GM18526 (cell line): Measurements from ENCODE around the gene KSR2.

Source experiments
- POLR2A ChIP-seq: IDR thresholded peaks from 3 replicates; pipeline ENCODE4 v1.6.1; 2011; ENCODE audit not compliant: insufficient read length; ENCODE audit errors: extremely low read depth

Gene KSR2

DNA sequence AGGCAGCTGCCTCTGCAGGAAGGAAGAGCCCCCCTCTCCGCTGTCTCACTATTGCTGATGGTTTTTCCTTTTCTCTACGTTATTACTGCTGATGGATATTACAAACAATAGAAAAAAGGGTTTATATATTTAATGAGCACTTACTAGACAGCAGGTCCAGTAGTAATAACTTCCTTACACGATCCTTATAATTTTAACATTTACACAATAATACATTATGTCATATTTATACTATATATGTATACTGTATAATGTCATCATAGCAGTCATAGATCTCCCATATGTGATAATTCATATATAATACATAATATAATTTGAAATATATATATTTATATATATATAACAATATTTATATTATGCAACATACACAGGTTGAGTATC lies 92.4 kb downstream of the KSR2 start:
- no peak for TF ChIP-seq POLR2A

DNA sequence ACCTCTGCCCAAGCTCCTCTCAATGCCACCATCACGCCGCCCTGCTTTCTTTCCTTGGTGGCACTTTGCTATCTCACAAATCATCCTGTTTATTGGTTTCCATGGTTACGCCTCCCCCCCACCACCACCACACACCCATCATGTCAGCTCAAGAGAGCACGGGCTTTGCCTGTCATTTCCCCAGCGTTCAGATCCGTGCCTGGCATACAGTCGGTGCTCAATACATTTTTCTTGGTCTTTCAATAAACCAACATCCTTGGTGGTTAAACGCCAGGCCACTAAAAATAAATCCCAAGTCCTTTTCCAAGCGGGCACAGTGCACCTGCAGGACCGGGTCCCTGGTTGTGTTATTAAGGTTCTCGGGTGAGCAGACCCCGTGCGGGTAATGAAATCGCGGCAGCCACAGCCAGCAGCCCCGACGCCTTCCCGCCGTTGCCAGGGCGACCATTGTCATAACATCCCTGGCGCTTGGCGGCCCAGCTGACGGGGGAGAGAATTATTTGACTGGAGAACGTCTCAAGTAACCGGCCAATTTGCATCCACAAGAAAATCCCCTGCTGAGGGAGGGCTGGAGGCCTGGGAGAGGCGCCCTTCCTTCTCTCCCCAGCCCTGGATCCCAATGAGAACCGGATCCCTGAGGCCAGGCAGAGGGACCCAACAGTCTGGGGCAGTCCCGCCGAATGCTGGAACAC lies 92.9 kb downstream of the KSR2 start:
- no peak for TF ChIP-seq POLR2A

- no peak for TF ChIP-seq POLR2A
Observed at GRCh38 chr12:117874842-117875434, 93.9 kb downstream of the KSR2 start.

DNA sequence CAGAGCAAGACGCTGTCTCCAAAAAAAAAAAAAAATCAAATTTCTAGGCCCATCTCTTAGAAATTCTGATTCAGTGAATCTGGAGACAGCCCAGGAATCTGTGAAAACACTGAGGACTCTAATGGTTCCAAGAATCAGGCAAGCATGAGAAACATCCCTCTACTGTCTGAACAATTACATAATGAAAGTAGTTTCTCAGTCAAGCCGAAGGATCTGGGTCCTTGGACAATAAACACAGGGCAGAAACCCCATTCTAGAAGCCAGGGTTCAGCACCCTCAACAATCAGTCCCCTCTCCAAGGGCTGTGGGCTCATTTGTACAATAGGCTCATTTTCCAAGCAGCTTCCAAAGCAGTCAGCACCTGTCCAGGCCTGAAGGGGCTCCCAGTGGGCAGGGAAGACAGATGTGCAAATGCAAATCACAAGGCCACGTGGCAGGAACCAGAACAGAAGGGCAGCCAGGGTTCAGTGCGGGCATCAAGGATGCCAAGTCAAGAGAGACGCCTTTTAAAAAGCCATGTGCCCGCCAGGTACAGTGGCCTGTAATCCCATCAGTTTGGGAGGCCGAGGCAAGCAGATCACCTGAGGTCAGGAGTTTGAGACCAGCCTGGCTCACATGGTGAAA lies 96.1 kb downstream of the KSR2 start:
- TF ChIP-seq POLR2A = no peak

- no peak for TF ChIP-seq POLR2A
Observed at GRCh38 chr12:117869551-117869950, 99.2 kb downstream of the KSR2 start.

- TF ChIP-seq POLR2A = no peak
Observed at GRCh38 chr12:117867348-117867747, 101.4 kb downstream of the KSR2 start.

GRCh38 chr12:117865505-117865904 lies 103.3 kb downstream of the KSR2 start:
- no peak for TF ChIP-seq POLR2A

DNA sequence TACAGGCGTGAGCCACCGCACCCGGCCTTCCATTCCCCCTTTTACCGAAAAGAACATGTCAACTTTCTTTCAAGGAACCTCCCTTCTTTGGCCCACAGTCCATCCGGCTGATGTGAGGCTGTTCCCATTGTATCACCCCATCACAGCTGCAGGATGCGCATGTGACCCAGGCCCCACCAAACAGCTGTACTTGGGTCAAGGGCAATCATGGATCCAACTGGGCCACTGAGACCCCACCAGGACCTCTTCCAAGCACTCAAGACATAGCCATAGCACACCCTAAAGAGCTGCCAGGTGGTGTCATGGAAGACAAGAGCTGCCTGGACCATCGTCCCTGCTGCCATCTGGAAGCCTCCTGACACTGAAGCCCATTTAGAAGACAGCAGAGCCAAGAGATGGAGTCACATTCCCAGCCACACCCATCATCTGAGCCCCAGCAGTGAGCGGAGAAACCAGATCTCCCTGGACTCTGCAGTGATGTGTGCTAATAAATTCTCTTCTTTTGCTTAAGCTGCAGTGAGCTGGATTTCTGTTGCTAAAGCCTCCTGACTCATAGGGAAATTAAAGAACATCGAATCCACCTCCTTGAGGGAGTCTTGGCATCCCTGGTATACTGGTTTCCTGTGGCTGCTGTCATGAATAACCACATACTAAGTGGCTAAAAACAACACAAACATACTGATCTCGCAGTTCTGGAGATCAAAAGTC lies 105.6 kb downstream of the KSR2 start:
- no peak for TF ChIP-seq POLR2A

- no peak for TF ChIP-seq POLR2A
Observed at GRCh38 chr12:117861691-117862090, 107.1 kb downstream of the KSR2 start.

- TF ChIP-seq POLR2A = no peak
Observed at GRCh38 chr12:117860111-117860510, 108.7 kb downstream of the KSR2 start.

GRCh38 chr12:117857632-117858612 lies 110.9 kb downstream of the KSR2 start:
- no peak for TF ChIP-seq POLR2A

GRCh38 chr12:117855165-117855564 lies 113.6 kb downstream of the KSR2 start:
- no peak for TF ChIP-seq POLR2A

DNA sequence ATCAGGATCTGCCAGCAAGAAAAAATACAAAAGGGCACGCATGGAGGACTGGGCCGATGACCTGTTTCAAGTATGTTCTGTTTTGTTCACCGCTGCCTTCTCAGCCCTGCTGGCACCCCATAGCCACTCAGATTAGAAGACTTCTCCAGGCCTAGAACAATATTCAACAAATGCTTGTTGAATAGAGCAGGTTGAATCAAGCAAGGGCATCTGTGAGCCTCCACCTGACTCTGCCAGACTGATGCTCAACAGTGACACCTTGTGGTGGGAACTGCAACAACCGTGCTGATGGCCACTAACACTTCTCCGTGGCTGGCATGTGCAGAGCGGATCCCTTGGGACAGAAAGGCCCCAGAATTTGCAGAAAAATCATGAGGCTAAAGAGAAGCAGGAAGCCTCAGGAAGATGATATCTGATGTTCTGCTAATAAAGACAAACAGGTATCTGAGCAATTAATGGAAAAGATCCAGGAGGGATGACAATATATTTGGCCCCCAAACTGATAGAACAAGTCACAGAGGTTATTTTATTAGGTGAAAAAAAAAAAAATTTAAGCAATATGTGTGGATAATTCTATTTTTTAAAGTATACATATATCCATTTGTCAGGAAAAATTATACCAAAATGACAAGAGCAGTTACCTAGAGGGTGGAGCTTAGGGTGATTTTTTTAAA lies 114.3 kb downstream of the KSR2 start:
- TF ChIP-seq POLR2A = no peak

DNA sequence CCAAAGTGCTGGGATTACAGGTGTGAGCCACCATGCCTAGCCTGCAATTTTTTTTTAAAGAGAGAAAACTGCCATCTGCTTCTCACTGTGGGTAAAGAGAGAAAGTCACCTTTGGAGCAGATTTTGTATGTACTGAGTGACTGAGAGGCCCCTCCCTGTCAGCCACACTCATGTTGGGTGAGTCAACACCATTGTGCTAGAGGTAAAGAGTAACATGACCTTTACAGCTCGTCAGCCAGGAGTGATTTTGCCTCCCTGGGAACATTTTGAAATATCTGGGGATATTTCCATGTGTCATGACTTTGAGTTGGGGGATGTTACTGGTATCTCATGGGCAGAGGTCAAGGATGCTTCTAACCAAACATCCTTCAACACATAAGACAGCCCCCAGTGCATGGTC lies 115.2 kb downstream of the KSR2 start:
- TF ChIP-seq POLR2A = no peak
